Activated CD4-positive, alpha-beta T cell treated with anti-CD3 and anti-CD28 coated beads for 48 hours (primary cell): ENCODE measurements around the gene RNF112.
"Not testable (repeated sequence)": the region's sequence is repeated elsewhere in the genome, so short reads cannot be mapped to it uniquely, and the experiment has no call there.

ENCODE experiments used
- DNase-seq: peaks from one replicate; pipeline ENCODE4 v3.0.0-alpha.2; 2020

The RNF112 gene

GRCh38 chr17:19456016-19456927, 45.2 kb downstream of the RNF112 start:
- DNase-seq: no peak

GRCh38 chr17:19457046-19457445, 46.0 kb downstream of the RNF112 start:
- DNase-seq: no peak

- no peak for DNase-seq
Measured at GRCh38 chr17:19457830-19458271, 46.8 kb downstream of the RNF112 start.

DNA sequence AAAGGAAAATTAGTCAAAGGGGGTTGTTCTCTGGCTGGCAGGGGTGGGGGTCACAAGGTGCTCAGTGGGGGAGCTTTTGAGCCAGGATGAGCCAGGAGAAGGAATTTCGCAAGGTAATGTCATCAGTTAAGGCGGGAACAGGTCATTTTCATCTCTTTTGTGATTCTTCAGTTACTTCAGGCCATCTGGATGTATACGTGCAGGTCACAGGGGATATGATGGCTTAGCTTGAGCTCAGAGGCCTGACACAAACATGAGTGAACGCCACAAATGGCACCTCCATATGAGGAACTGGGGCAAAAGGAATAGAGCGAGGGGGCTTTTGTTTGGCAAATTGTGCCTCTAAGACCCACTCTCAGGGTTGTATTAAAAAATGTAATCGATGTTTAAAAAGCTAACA, 47.4 kb downstream of the RNF112 start:
- not testable (repeated sequence) for DNase-seq

DNA sequence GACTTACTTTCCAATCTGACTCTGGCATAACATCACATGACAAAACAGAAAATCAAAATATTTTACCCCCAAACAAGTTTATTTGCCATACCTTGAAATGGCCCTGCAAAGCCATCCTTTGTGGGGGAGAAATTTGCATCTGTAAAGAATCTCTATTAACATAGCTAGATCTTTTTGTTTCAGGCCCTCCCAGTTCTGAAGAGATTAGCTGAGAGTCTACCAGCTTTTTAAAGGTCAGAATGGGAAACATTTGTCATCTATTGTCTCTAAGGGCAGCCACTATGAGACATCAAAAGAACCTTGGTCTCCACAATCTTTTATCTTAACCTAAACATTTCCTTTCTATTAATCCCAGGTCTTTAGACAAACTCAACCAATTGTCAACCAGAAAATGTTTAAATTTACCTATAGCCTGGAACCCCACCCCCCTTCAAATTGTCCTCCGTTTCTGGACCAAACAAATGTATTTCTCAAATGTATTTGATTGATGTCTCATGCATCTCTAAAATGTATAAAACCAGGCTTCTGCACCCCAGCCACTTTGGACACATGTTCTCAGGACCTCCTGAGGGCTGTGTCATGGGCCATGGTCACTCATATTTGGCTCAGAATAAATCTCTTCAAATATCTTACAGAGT, 48.1 kb downstream of the RNF112 start:
- DNase-seq: not testable (repeated sequence)

GRCh38 chr17:19460700-19461099, 49.7 kb downstream of the RNF112 start:
- no peak for DNase-seq

- DNase-seq: no peak
Measured at GRCh38 chr17:19461116-19461515, 50.1 kb downstream of the RNF112 start.

DNA sequence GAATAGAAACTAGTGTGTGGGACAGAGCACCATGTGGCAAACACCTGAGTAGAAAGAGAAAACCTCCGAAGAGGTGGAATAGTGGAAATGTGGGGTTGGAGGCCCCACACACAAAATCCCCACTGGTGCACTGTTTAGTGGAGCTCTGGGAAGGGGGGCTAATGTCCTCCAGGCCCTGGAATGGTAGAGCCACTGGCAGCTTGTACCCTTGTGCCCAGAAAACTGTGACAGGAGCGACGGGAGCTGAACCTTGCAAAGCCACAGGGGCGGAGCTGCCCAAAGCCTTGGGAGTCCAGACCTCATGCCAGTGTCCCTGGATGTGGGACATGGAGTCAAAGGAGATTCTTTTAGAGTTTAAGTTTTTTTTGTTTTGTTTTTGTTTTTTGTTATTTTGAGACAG, 50.6 kb downstream of the RNF112 start:
- DNase-seq: no peak

DNA sequence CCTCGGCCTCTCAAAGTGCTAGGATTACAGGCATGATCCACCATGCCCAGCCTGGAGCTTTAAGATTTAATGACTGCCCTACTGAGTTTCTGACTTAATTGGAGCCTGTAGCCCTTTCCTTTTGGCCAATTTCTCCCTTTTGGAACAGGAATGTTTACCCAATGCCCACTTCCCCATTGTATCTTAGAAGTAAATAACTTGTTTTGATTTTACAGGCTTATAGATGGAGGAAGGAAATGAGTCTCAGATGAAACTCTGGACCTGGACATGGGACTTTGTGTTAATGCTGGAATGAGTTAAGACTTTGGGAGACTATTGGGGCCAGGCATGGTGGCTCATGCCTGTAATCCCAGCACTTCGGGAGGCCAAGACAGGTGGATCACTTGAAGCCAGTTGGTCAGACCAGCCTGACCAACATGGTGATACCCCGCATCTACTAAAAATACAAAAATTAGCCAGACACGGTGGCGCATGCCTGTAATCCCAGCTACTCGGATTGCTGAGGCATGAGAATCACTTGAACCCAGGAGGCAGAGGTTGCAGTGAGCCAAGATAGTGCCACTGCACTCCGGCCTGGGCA, 51.5 kb downstream of the RNF112 start:
- DNase-seq: not testable (repeated sequence)

DNA sequence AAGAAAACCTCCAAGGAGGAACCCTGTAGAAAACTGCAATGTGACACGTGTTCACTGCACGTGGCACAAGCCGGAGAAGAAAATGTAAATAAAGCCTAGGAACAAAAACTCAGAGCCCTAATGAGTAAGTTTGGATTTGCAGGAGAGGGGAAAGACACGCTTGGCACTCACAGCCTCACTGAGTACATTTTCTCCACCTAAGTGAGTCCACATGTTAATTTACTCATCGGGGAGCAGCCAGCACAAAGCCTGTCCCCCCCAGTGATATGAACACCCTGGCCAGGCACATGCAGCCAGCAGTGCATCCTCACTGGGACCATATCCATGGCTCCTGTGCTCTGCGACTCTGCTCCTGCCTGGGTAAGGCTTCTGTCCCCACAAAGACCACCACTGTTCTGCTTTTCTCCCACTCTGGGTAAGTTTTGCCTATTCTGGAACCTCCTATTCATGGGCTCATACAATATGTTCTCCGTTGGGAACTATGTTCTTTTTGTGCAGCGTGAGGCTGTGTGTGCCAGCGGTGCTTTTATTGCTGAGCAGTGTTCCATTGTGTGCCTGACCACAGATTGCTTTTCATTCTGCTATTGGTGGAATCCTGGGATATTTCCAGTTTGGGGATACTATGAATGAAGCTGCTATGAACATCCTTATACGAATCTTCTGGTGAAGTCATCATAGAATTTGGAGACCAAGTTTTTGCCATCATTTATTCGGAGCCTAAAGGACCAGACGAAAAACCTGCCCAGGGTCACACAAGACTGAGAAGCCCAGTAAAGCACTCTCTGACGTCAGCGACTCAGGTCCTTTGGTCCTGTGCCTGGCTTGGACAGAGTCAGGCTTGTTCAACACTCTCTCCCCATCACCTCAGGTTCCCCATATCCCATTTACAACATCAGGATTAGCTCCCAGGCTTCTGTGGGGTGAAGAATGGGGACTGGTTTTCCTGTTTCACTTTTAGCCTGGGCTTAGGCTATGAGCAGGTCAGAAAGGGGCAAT, 53.3 kb downstream of the RNF112 start:
- no peak for DNase-seq
